NCI-H2196 treated with DMSO at 0.1 percent for 48 hours (cell line): Measurements from ENCODE around the gene SORBS1.

Experiments used
- DNase-seq: peaks from one replicate; lab custom pipeline; 2025; ENCODE audit not compliant: unreplicated experiment; lab: John Stamatoyannopoulos, UW

The SORBS1 gene

GRCh38 chr10:95442341-95442740, 118.8 kb downstream of the SORBS1 start:
- DNase-seq: no peak

GRCh38 chr10:95441547-95441923, 119.6 kb downstream of the SORBS1 start:
- no peak for DNase-seq

- no peak for DNase-seq
Measured at GRCh38 chr10:95440756-95441546, 120.2 kb downstream of the SORBS1 start.

- no peak for DNase-seq
Measured at GRCh38 chr10:95440038-95440725, 121.0 kb downstream of the SORBS1 start.

GRCh38 chr10:95438781-95439180, 122.4 kb downstream of the SORBS1 start:
- no peak for DNase-seq

GRCh38 chr10:95437669-95438068, 123.5 kb downstream of the SORBS1 start:
- no peak for DNase-seq

GRCh38 chr10:95435548-95436279, 125.5 kb downstream of the SORBS1 start:
- DNase-seq: no peak

GRCh38 chr10:95434583-95434982, 126.6 kb downstream of the SORBS1 start:
- no peak for DNase-seq

GRCh38 chr10:95431900-95432342, 129.2 kb downstream of the SORBS1 start:
- no peak for DNase-seq

- DNase-seq: peak; percentile 35
Measured at GRCh38 chr10:95430231-95430951, 130.8 kb downstream of the SORBS1 start.

- DNase-seq: no peak
Measured at GRCh38 chr10:95429639-95430038, 131.5 kb downstream of the SORBS1 start.

- DNase-seq: no peak
Measured at GRCh38 chr10:95428701-95429100, 132.5 kb downstream of the SORBS1 start.

- no peak for DNase-seq
Measured at GRCh38 chr10:95426482-95426881, 134.7 kb downstream of the SORBS1 start.

GRCh38 chr10:95425592-95426465, 135.3 kb downstream of the SORBS1 start:
- DNase-seq: no peak

GRCh38 chr10:95423164-95424005, 137.8 kb downstream of the SORBS1 start:
- no peak for DNase-seq

GRCh38 chr10:95422233-95422632, 138.9 kb downstream of the SORBS1 start:
- no peak for DNase-seq

- no peak for DNase-seq
Measured at GRCh38 chr10:95421782-95422181, 139.4 kb downstream of the SORBS1 start.

GRCh38 chr10:95419399-95419798, 141.8 kb downstream of the SORBS1 start:
- DNase-seq: no peak

- no peak for DNase-seq
Measured at GRCh38 chr10:95416973-95417372, 144.2 kb downstream of the SORBS1 start.
